Stimulated activated CD4-positive, alpha-beta T cell treated with anti-CD3 and anti-CD28 coated beads, Interleukin-1b, Interleukin-23, amount 100 ng/mL, for 48 hours (primary cell): ENCODE measurements around the gene NLRP14.

Source experiments
- DNase-seq: peaks from one replicate; pipeline ENCODE4 v3.0.0-alpha.2; 2020

The NLRP14 gene

GRCh38 chr11:7060868-7061267 lies 40.6 kb downstream of the NLRP14 start:
- DNase-seq = no peak

GRCh38 chr11:7062534-7062933 lies 42.3 kb downstream of the NLRP14 start:
- DNase-seq = no peak

DNA sequence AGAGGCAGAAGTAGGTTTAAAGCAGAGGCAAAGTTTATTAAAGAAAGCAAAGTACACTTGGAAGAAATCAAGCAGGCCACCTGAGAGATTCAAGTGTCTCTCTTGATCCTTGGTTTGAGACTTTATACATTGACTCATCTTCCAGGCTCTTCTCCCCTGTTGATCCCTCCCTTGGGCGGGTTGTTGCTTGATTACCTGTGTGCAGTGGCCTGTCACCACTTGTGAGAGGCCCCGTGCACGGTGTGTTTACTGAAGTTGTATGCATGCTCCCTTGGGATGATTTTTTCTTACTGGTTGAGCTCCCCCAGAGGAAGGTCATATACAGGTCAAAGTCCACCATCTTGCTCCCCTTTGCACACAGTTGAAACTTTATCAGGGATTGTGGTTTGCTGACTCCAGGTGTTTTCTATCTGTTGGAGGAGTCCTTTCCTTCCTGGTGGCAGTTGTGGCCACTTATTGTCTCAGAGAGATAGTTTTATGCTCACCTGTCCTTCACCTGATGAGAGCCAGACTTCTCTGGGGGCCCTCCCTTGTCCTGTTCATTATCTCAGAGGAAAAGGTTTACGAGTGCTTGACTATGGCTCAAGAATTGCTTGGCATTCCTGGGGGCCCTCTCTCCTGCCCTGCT lies 52.2 kb downstream of the NLRP14 start:
- no peak for DNase-seq

- no peak for DNase-seq
These were observed 56.8 kb downstream of the NLRP14 start for GRCh38 chr11:7077101-7077500.

GRCh38 chr11:7079545-7080135 lies 59.4 kb downstream of the NLRP14 start:
- no peak for DNase-seq

GRCh38 chr11:7080900-7081299 lies 60.6 kb downstream of the NLRP14 start:
- DNase-seq = no peak

DNA sequence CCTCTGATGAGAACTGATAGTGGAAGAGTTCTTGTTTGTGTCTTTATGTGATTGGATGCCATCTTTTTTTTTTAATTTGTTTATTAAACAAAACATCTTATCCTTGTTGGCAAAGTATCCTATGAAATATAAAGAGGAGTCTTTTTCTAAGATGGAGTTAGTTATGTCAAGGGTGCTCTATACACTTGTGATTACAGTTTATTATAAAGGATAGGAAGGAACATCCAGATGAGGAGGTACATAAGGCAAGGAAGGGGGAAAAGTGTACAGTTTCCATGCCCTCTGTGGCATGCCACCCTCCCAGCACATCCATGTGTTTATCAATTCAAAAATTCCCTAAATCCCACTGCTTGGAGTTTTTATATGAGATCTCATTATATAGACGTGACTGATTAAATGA lies 61.2 kb downstream of the NLRP14 start:
- no peak for DNase-seq

GRCh38 chr11:7088921-7089320 lies 68.6 kb downstream of the NLRP14 start, which contains the start of gene RBMXL2:
Gene RBMXL2 (plus strand): TSS chr11:7088998. CDS start chr11:7089121, 123 bp downstream.
- no peak for DNase-seq

- no peak for DNase-seq
These were observed 69.3 kb downstream of the NLRP14 start for GRCh38 chr11:7089328-7090251.

- no peak for DNase-seq
These were observed 78.1 kb downstream of the NLRP14 start for GRCh38 chr11:7098235-7098832.

DNA sequence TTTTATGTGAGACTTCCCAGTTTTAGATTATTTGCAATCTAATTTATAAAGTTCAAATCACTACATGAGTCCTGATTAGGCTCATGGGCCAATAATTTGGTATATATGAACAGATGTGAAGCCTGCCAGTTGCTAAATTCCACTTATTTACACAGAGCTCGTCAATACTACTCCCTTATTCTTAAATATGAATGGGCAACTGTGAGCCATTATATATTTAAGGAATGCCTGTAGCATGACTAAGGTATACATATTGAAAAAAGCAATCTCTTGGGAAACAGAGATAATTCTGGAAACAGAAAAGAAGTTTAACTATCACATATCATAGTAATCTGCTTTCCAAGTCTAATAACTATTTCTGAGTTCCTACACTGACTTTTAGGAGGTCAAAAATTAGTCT lies 95.5 kb downstream of the NLRP14 start:
- DNase-seq = no peak

GRCh38 chr11:7116370-7116769 lies 96.1 kb downstream of the NLRP14 start:
- DNase-seq = no peak
